HG03280 (cell line): ENCODE measurements around the gene ARL2BP.
A peak's percentile ranks its signal among the peaks of the same experiment; 100 is the strongest.
"Not testable (repeated sequence)": the region's sequence is repeated elsewhere in the genome, so short reads cannot be mapped to it uniquely, and the experiment has no call there.

ENCODE experiments used
- ATAC-seq: cut with Tn5 transposase; IDR thresholded peaks from one replicate; pipeline ENCODE4 v1.9.1; 2021; ENCODE audit warnings: mild to moderate bottlenecking, moderate library complexity; ENCODE audit not compliant: unreplicated experiment

Gene ARL2BP

GRCh38 chr16:57244767-57245471, at the start of gene ARL2BP:
Gene ARL2BP, plus strand, starts transcription at chr16:57245259. Its CDS starts 109 bp downstream, at chr16:57245368.
- peak; percentile 95 for ATAC-seq

- no peak for ATAC-seq
Measured at GRCh38 chr16:57196286-57196685, 48.8 kb upstream of the ARL2BP start.

DNA sequence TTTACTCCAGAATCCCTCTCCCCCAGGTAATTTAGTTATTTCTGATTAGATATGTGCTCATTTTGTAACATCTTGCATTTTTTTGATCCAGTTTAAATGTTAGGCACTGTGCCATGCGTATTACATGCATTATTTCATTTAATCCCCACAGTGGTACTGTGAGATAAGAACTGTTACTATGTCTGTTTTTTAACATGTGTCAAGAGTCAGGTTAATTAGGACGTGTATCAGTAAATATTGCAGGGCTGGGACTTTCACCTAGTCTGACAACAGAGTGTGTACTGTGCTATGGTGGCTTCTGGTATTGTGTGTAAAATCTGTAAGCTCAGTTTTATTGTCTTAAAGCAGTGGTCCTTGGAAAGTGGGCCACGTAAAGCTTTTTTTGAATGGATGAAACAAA, 48.3 kb upstream of the ARL2BP start:
- no peak for ATAC-seq

GRCh38 chr16:57200321-57200720, 44.7 kb upstream of the ARL2BP start:
- ATAC-seq: not testable (repeated sequence)

DNA sequence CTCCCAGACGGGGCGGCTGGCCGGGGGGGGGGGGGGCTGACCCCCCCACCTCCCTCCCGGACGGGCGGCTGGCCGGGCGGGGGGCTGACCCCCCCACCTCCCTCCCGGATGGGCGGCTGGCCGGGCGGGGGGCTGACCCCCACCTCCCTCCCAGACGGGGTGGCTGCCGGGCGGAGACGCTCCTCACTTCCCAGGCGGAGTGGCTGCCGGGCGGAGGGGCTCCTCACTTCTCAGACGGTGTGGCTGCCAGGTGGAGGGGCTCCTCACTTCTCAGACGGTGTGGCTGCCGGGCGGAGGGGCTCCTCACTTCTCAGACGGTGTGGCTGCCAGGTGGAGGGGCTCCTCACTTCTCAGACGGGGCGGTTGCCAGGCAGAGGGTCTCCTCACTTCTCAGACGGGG, 44.1 kb upstream of the ARL2BP start:
- not testable (repeated sequence) for ATAC-seq

- no peak for ATAC-seq
Measured at GRCh38 chr16:57202095-57202886, 42.8 kb upstream of the ARL2BP start.

DNA sequence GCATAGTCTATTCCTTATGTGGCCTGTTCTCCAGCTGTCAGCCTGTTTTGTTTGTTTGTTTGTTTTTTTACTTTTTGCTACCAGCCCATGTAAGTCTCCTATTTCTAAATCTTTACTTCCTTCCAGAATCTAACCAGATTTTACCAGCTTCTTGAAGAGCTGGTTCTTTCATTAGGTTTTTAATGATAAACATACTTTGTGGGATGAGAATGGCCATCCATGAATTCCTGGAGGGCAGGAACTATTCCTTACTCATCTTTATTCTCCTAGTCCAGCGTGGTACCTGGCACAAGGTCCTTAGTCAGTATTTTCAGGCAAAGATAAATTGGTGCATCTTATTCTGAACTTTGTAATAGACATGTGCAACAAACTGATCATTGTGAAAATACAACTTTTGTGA, 41.6 kb upstream of the ARL2BP start:
- no peak for ATAC-seq

- no peak for ATAC-seq
Measured at GRCh38 chr16:57204675-57205074, 40.4 kb upstream of the ARL2BP start.

- ATAC-seq: no peak
Measured at GRCh38 chr16:57208926-57209325, 36.1 kb upstream of the ARL2BP start.

DNA sequence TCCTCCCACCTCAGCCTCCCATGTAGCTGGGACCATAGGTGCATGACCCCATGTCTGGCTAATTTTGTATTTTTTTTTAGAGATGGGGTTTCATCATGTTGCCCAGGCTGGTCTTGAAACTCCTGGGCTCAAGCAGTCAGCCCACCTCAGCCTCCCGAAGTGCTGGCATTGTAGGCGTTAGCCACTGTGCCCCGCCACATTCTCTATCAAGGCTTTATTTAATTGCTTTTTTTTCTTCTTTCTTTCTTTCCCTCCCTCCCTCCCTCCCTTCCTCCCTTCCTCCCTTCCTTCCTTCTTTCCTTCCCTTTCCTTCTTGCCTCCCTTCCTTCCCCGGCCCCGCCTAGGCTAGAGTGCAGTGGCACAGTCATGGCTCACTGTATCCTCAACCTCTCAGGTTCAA, 35.3 kb upstream of the ARL2BP start:
- ATAC-seq: no peak

GRCh38 chr16:57213462-57213861, 31.6 kb upstream of the ARL2BP start:
- ATAC-seq: no peak

DNA sequence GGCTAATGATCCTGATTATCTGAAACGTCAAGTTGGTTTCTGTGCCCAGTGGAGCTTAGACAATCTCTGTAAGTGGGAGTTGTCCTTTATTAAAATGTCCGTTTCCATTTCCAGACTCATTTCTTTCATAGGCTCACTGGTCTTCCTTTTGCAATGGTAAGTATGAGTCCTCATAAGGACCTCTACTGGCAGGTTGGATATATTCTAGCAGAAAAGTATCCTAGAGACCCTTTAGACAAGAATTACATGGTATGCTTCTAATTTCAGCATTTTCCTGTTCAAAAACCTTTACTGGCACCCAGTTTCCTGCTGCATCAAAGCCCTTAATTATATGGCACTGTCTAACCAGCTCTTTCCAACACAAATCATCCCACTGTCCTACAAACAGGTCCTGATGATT, 28.1 kb upstream of the ARL2BP start:
- no peak for ATAC-seq

DNA sequence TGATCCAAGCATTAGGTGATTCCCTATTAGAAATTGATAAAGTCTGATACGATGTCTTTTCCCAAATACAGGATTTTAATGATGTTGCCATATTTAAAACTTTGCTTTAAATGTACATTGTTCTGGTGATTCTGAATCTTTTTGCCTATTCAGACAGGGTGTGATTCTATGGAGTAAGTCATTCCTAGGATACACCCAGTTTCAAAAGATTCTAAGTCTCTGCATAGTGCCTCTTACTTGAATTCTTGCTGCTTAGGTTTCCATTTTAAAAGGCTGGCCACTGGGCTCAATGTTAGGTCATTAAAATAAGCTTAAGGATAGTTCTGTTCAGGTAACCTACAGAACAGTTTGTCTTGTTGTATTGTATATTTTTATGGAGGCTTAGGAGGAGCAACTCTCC, 22.0 kb upstream of the ARL2BP start:
- ATAC-seq: no peak

GRCh38 chr16:57224651-57225335, 20.3 kb upstream of the ARL2BP start:
- ATAC-seq: no peak

GRCh38 chr16:57225978-57226377, 19.1 kb upstream of the ARL2BP start:
- no peak for ATAC-seq

GRCh38 chr16:57226701-57227621, 18.1 kb upstream of the ARL2BP start:
- no peak for ATAC-seq

DNA sequence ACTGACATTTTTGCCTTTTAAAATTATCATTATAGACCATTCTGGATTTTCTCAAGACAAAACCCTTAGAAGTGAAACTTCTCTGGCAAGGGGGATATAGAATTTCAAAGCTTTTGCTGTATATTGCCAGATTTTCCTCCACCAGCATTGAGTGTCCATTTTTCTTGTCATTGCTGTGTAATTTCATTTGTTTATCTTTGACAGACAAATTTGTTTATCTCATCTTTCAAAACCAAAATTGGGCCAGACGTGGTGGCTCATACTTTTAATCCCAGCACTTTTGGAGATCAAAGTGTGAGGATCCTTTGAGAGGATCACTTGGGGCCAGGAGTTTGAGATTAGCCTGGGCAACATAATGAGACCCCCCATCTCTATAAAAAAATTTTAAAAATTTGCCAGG, 16.0 kb upstream of the ARL2BP start:
- ATAC-seq: no peak

DNA sequence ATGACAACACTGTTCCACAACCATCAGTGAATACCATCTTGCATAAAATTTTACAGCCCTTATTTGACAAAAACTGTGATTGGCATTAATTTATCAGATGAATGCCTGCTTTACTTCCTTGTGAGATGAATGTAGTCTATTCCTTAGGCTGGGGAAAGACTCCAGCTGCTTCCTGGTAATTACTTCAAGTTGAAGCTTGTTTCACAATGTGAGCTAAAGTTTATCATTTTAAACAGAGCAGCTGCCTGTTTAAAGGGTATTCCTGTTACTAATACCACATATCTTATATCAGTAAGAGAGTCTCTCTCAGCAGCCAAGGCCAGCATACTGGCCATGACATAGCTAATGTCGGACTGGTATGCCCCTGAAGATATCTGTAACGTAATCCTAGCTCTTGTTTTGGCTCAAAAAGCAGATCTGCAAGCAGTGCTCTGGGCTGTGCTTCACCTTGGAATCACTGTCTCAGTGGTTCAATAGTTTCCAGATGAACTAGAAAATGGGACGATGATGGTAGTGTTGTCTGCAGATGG, 13.2 kb upstream of the ARL2BP start:
- ATAC-seq: no peak

GRCh38 chr16:57233944-57234706, 10.9 kb upstream of the ARL2BP start:
- no peak for ATAC-seq

DNA sequence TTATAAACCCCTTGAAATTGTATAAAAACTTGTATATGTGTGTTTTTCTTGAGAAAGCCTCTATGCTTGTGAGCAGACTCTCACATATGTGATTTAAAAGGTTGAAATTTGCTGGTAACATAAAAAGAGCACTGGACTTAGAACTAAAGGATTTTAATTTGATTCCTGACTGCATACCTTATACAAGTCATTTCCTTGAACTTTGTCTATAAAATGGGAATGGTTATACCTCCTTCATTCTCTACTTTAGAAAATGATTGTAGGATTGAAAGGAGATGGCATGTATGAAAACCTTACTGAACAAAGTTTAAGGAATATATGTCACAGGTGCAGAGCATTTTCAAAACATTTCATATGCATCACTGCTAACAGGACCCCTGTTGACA, 10.4 kb upstream of the ARL2BP start:
- ATAC-seq: no peak
